Astrocyte (in vitro differentiated cells and primary cell): ENCODE measurements around the gene DAZL. TPM values are rescaled to one million over a fixed set of nuclear protein-coding genes. Genes with fewer than 3 reads are reported as not detected.

Source experiments
- DNase-seq: peaks from one replicate; pipeline ENCODE4 v3.0.0-alpha.2; 2010; ENCODE audit warnings: low read depth
- FAIRE-seq: peaks from 2 replicates; lab custom pipeline; 2011; peaks lifted over from hg19 to GRCh38; lab: Jason Lieb, UNC
- H2AFZ ChIP-seq: 2 replicates; pipeline ENCODE4 v1.6.0; 2012; ENCODE audit warnings: low read depth, low read length, inconsistent platforms
- H3K27ac ChIP-seq: 2 replicates; pipeline ENCODE4 v1.5.1; 2011; ENCODE audit warnings: low read depth, low read length, inconsistent platforms
- H3K27me3 ChIP-seq: 2 replicates; pipeline ENCODE4 v1.6.0; 2011; ENCODE audit warnings: low read length, inconsistent platforms; ENCODE audit not compliant: insufficient read depth
- H3K36me3 ChIP-seq: 2 replicates; pipeline ENCODE4 v1.5.1; 2011; ENCODE audit warnings: low read length, inconsistent platforms; ENCODE audit not compliant: insufficient read depth
- H3K4me1 ChIP-seq: 2 replicates; pipeline ENCODE4 v1.5.1; 2011; ENCODE audit warnings: low read length, inconsistent platforms; ENCODE audit not compliant: insufficient read depth
- H3K4me2 ChIP-seq: 2 replicates; pipeline ENCODE4 v1.6.0; 2012; ENCODE audit warnings: low read length, inconsistent platforms
- H3K4me3 ChIP-seq: 2 replicates; pipeline ENCODE4 v1.5.1; 2011; ENCODE audit warnings: low read depth, mild to moderate bottlenecking, low read length, inconsistent platforms; ENCODE audit not compliant: insufficient read depth
- H3K79me2 ChIP-seq: 2 replicates; pipeline ENCODE4 v1.6.0; 2012; ENCODE audit warnings: mild to moderate bottlenecking, low read length, inconsistent platforms; ENCODE audit not compliant: insufficient read depth
- H3K9ac ChIP-seq: 2 replicates; pipeline ENCODE4 v1.6.0; 2012; ENCODE audit warnings: mild to moderate bottlenecking, low read length, inconsistent platforms
- H3K9me3 ChIP-seq: 2 replicates; pipeline ENCODE4 v1.5.1; 2012; ENCODE audit warnings: low read depth, mild to moderate bottlenecking, low read length, inconsistent platforms; ENCODE audit not compliant: insufficient read depth
- H4K20me1 ChIP-seq: 2 replicates; pipeline ENCODE4 v1.6.0; 2012; ENCODE audit warnings: low read length, inconsistent platforms; ENCODE audit not compliant: insufficient read depth
- H3K27ac Mint-ChIP-seq: one replicate; pipeline ENCODE4 v1.8.0; 2021; ENCODE audit warnings: mild to moderate bottlenecking, mixed read lengths; ENCODE audit not compliant: unreplicated experiment
- H3K27me3 Mint-ChIP-seq: one replicate; pipeline ENCODE4 v1.8.0; 2021; ENCODE audit warnings: low read depth, mixed read lengths; ENCODE audit not compliant: unreplicated experiment
- H3K36me3 Mint-ChIP-seq: one replicate; pipeline ENCODE4 v1.8.0; 2021; ENCODE audit warnings: low read depth, mixed read lengths; ENCODE audit not compliant: unreplicated experiment
- H3K4me1 Mint-ChIP-seq: one replicate; pipeline ENCODE4 v1.8.0; 2021; ENCODE audit warnings: low read depth, mixed read lengths; ENCODE audit not compliant: unreplicated experiment
- H3K4me3 Mint-ChIP-seq: one replicate; pipeline ENCODE4 v1.8.0; 2021; ENCODE audit warnings: mild to moderate bottlenecking, moderate library complexity, mixed read lengths; ENCODE audit not compliant: unreplicated experiment
- H3K9me3 Mint-ChIP-seq: one replicate; pipeline ENCODE4 v1.8.0; 2021; ENCODE audit warnings: mild to moderate bottlenecking, mixed read lengths; ENCODE audit not compliant: unreplicated experiment
- CTCF ChIP-seq: IDR thresholded peaks from 2 replicates; pipeline ENCODE4 v1.5.1; 2011; ENCODE audit warnings: low read depth, mild to moderate bottlenecking, inconsistent platforms, low read length, moderate library complexity; ENCODE audit not compliant: insufficient read depth
- EZH2 ChIP-seq: IDR thresholded peaks from 2 replicates; pipeline ENCODE4 v1.6.1; 2012; ENCODE audit warnings: mild to moderate bottlenecking, low read length, inconsistent platforms; ENCODE audit not compliant: insufficient read depth
- total RNA-seq: library from RNA; stranded (reverse); gene quantifications from 2 replicates; pipeline ENCODE4 v1.2.1, GENCODE V29; 2021

DAZL gene
- total RNA-seq, 1 donor from 2014 or later, result not detected

- Mint-ChIP-seq H3K9me3 (no peaks in the 10 kb centered on the region), H3K27ac (no peak overlapping the region)
These were observed 36.7 kb downstream of the DAZL start for GRCh38 chr3:16568532-16568931.

GRCh38 chr3:16568115-16568514 is 37.1 kb downstream of the DAZL start:
- no peaks in the 10 kb centered on the region for H3K36me3 Mint-ChIP-seq
- no peak overlapping the region for H3K4me3 Mint-ChIP-seq
- H3K4me1 Mint-ChIP-seq, result no peaks in the 10 kb centered on the region
- Histone ChIP-seq H2AFZ (no peak overlapping the region), H3K4me2 (no peak overlapping the region), H3K9me3 (peaks cover 3% of the 10 kb centered on the region), H3K9ac (no peak overlapping the region), H3K79me2 (no peaks in the 10 kb centered on the region), H3K4me1 (no peaks in the 10 kb centered on the region), H4K20me1 (no peaks in the 10 kb centered on the region), H3K36me3 (no peaks in the 10 kb centered on the region), H3K27ac (no peak overlapping the region), H3K4me3 (no peak overlapping the region), H3K27me3 (no peaks in the 10 kb centered on the region)
- no peak for TF ChIP-seq CTCF
- TF ChIP-seq EZH2, result no peak
- DNase-seq (no peak), FAIRE-seq (no peak)
- H3K9me3 Mint-ChIP-seq, result no peaks in the 10 kb centered on the region
- H3K27ac Mint-ChIP-seq, result no peak overlapping the region
- peaks cover 4% of the 10 kb centered on the region for H3K27me3 Mint-ChIP-seq

More at GRCh38 chr3:16568532-16568931, 36.7 kb downstream of the DAZL start:
- no peak for FAIRE-seq
- Histone ChIP-seq H3K4me1 (no peaks in the 10 kb centered on the region), H3K27ac (no peak overlapping the region), H4K20me1 (no peaks in the 10 kb centered on the region), H3K4me3 (no peak overlapping the region), H3K36me3 (no peaks in the 10 kb centered on the region), H3K9ac (no peak overlapping the region), H3K4me2 (no peak overlapping the region), H3K79me2 (no peaks in the 10 kb centered on the region), H3K27me3 (no peaks in the 10 kb centered on the region), H2AFZ (no peak overlapping the region), H3K9me3 (peaks cover under 1% of the 10 kb centered on the region)
- no peaks in the 10 kb centered on the region for H3K4me1 Mint-ChIP-seq
- H3K4me3 Mint-ChIP-seq, result no peak overlapping the region
- peaks cover 5% of the 10 kb centered on the region for H3K27me3 Mint-ChIP-seq
- TF ChIP-seq EZH2 (no peak), CTCF (no peak)
- no peak for DNase-seq
- H3K36me3 Mint-ChIP-seq, result no peaks in the 10 kb centered on the region

- no peak overlapping the region for H3K9ac ChIP-seq
- H3K27me3 Mint-ChIP-seq, result no peaks in the 10 kb centered on the region
- H2AFZ ChIP-seq, result no peak overlapping the region
- no peak overlapping the region for H3K27ac ChIP-seq
- no peaks in the 10 kb centered on the region for H3K79me2 ChIP-seq
- no peaks in the 10 kb centered on the region for H3K27me3 ChIP-seq
- H4K20me1 ChIP-seq, result no peaks in the 10 kb centered on the region
- no peaks in the 10 kb centered on the region for H3K9me3 Mint-ChIP-seq
- H3K4me1 ChIP-seq, result no peaks in the 10 kb centered on the region
- no peaks in the 10 kb centered on the region for H3K4me1 Mint-ChIP-seq
- H3K27ac Mint-ChIP-seq, result no peak overlapping the region
- no peak overlapping the region for H3K4me2 ChIP-seq
- FAIRE-seq, result no peak
- DNase-seq, result no peak
- H3K9me3 ChIP-seq, result peaks cover 3% of the 10 kb centered on the region
- TF ChIP-seq CTCF (no peak), EZH2 (no peak)
- H3K4me3 Mint-ChIP-seq, result no peak overlapping the region
- H3K36me3 ChIP-seq, result no peaks in the 10 kb centered on the region
- H3K4me3 ChIP-seq, result no peak overlapping the region
- no peaks in the 10 kb centered on the region for H3K36me3 Mint-ChIP-seq
These were observed 45.4 kb downstream of the DAZL start for GRCh38 chr3:16559653-16560365.
